ENCODE results near the gene HNF1B.

The HNF1B gene

GRCh38 chr17:37744961-37745800 is at the start of gene HNF1B:
TSS of gene HNF1B (minus strand) at chr17:37745059. CDS start at chr17:37744884, 175 bp downstream.
- peaks cover 2% of the 10 kb centered on the region for H3K27me3 ChIP-seq (replicated peaks; ENCODE audit: control insufficient read depth, insufficient read depth, low read length)
- no peak for TF ChIP-seq CTCF (IDR thresholded peaks at IDR 0.05; ENCODE audit: insufficient read depth, low read length, poor library complexity, severe bottlenecking)
- peak; percentile 76 for DNase-seq (ENCODE audit: extremely low read depth, insufficient read length)
- H3K4me3 ChIP-seq (replicated peaks; ENCODE audit: low read depth, low read length) = peak within 1 kb of the TSS; percentile 57
- H3K36me3 ChIP-seq (ENCODE audit: control insufficient read depth, insufficient read depth, low read length) = no peaks in the 10 kb centered on the region

GRCh38 chr17:37792787-37793186 is 47.9 kb upstream of the HNF1B start:
- H3K36me3 ChIP-seq (ENCODE audit: control insufficient read depth, insufficient read depth, low read length) = no peaks in the 10 kb centered on the region
- no peak for DNase-seq (ENCODE audit: extremely low read depth, insufficient read length)
- no peaks in the 10 kb centered on the region for H3K27me3 ChIP-seq (replicated peaks; ENCODE audit: control insufficient read depth, insufficient read depth, low read length)
- H3K4me3 ChIP-seq (replicated peaks; ENCODE audit: low read depth, low read length) = no peak overlapping the region
- no peak for TF ChIP-seq CTCF (IDR thresholded peaks at IDR 0.05; ENCODE audit: insufficient read depth, low read length, poor library complexity, severe bottlenecking)

- no peaks in the 10 kb centered on the region for H3K27me3 ChIP-seq (replicated peaks; ENCODE audit: control insufficient read depth, insufficient read depth, low read length)
- peak; percentile 53 for DNase-seq (ENCODE audit: extremely low read depth, insufficient read length)
- H3K4me3 ChIP-seq (replicated peaks; ENCODE audit: low read depth, low read length) = no peak overlapping the region
- TF ChIP-seq CTCF (IDR thresholded peaks at IDR 0.05; ENCODE audit: insufficient read depth, low read length, poor library complexity, severe bottlenecking) = peak; percentile 72
- H3K36me3 ChIP-seq (ENCODE audit: control insufficient read depth, insufficient read depth, low read length) = no peaks in the 10 kb centered on the region
Observed at GRCh38 chr17:37791447-37792399, 46.9 kb upstream of the HNF1B start.

- no peak for TF ChIP-seq CTCF (IDR thresholded peaks at IDR 0.05; ENCODE audit: insufficient read depth, low read length, poor library complexity, severe bottlenecking)
- H3K4me3 ChIP-seq (replicated peaks; ENCODE audit: low read depth, low read length) = no peak overlapping the region
- DNase-seq (ENCODE audit: extremely low read depth, insufficient read length) = no peak
- H3K27me3 ChIP-seq (replicated peaks; ENCODE audit: control insufficient read depth, insufficient read depth, low read length) = no peaks in the 10 kb centered on the region
- no peaks in the 10 kb centered on the region for H3K36me3 ChIP-seq (ENCODE audit: control insufficient read depth, insufficient read depth, low read length)
Observed at GRCh38 chr17:37789771-37790541, 45.1 kb upstream of the HNF1B start.

- DNase-seq (ENCODE audit: extremely low read depth, insufficient read length) = no peak
- H3K27me3 ChIP-seq (replicated peaks; ENCODE audit: control insufficient read depth, insufficient read depth, low read length) = no peaks in the 10 kb centered on the region
- H3K4me3 ChIP-seq (replicated peaks; ENCODE audit: low read depth, low read length) = no peak overlapping the region
- TF ChIP-seq CTCF (IDR thresholded peaks at IDR 0.05; ENCODE audit: insufficient read depth, low read length, poor library complexity, severe bottlenecking) = no peak
- H3K36me3 ChIP-seq (ENCODE audit: control insufficient read depth, insufficient read depth, low read length) = no peaks in the 10 kb centered on the region
Observed at GRCh38 chr17:37789021-37789565, 44.2 kb upstream of the HNF1B start.
